HUES64 (cell line): ENCODE results near the gene NRIP3.
"Not testable (repeated sequence)": the region's sequence is repeated elsewhere in the genome, so short reads cannot be mapped to it uniquely, and the experiment has no call there.

ENCODE experiments used
- H3K27ac ChIP-seq: 2 replicates; pipeline ENCODE4 v1.7.0; 2013; ENCODE audit warnings: low read depth, low read length, inconsistent platforms
- H3K27me3 ChIP-seq: 2 replicates; pipeline ENCODE4 v1.6.1; 2013; ENCODE audit warnings: mild to moderate bottlenecking, low read length; ENCODE audit not compliant: insufficient read depth
- H3K36me3 ChIP-seq: 2 replicates; pipeline ENCODE4 v1.6.1; 2013; ENCODE audit warnings: mild to moderate bottlenecking, low read length; ENCODE audit not compliant: insufficient read depth
- H3K4me1 ChIP-seq: 2 replicates; pipeline ENCODE4 v1.6.1; 2013; ENCODE audit warnings: mild to moderate bottlenecking, low read length, moderate library complexity; ENCODE audit not compliant: insufficient read depth
- H3K4me3 ChIP-seq: 2 replicates; pipeline ENCODE4 v1.5.1; 2013; ENCODE audit warnings: mild to moderate bottlenecking, low read length, moderate library complexity
- H3K9ac ChIP-seq: 2 replicates; pipeline ENCODE4 v1.6.1; 2013; ENCODE audit warnings: mild to moderate bottlenecking, low read depth, low read length
- H3K9me3 ChIP-seq: 2 replicates; pipeline ENCODE4 v1.6.1; 2013; ENCODE audit warnings: low read depth, low read length; ENCODE audit not compliant: insufficient read depth
- WGBS: fragments of 150-250, 120-280 bp; methylation state at CpG from one replicate; pipeline ENCODE4 v1.1.7; 2013; ENCODE audit warnings: missing lambda C conversion rate; 5-methylcytosine and 5-hydroxymethylcytosine counted together

The NRIP3 gene

GRCh38 chr11:8942518-8943066 lies 61.2 kb downstream of the NRIP3 start, which contains the start of gene ASCL3:
TSS of gene ASCL3 (minus strand) at chr11:8943016. CDS start at chr11:8938161, 4,855 bp downstream.
- Histone ChIP-seq H3K9me3 (no peaks in the 10 kb centered on the region), H3K4me1 (no peaks in the 10 kb centered on the region), H3K27ac (no peak within 1 kb of the TSS), H3K4me3 (no peak within 1 kb of the TSS), H3K27me3 (no peaks in the 10 kb centered on the region), H3K36me3 (peaks cover 3% of the 10 kb centered on the region; the same call in 1 of the 2 replicates), H3K9ac (no peak within 1 kb of the TSS)
- WGBS, result 95% methylated on average over 3 of the region's 5 CpGs

GRCh38 chr11:8941341-8942103 lies 62.3 kb downstream of the NRIP3 start:
- 91% methylated on average over 7 of the region's 8 CpGs for WGBS
- H3K36me3 ChIP-seq, result no peaks in the 10 kb centered on the region
- no peak overlapping the region for H3K9ac ChIP-seq
- no peak overlapping the region for H3K4me3 ChIP-seq
- H3K27me3 ChIP-seq, result no peaks in the 10 kb centered on the region
- H3K4me1 ChIP-seq, result no peaks in the 10 kb centered on the region
- H3K9me3 ChIP-seq, result no peaks in the 10 kb centered on the region
- H3K27ac ChIP-seq, result no peak overlapping the region

- Histone ChIP-seq H3K4me3 (no peak overlapping the region), H3K4me1 (peaks cover 11% of the 10 kb centered on the region; the same call in 1 of the 2 replicates), H3K27ac (no peak overlapping the region), H3K9ac (no peak overlapping the region), H3K27me3 (no peaks in the 10 kb centered on the region), H3K9me3 (no peaks in the 10 kb centered on the region), H3K36me3 (no peaks in the 10 kb centered on the region)
- 86% methylated on average over 14 of the region's 14 CpGs for WGBS
Measured at GRCh38 chr11:8937659-8938058, 66.1 kb downstream of the NRIP3 start.

GRCh38 chr11:8937159-8937558 lies 66.6 kb downstream of the NRIP3 start:
- no peak overlapping the region for H3K27ac ChIP-seq
- no peaks in the 10 kb centered on the region for H3K27me3 ChIP-seq
- H3K9ac ChIP-seq, result no peak overlapping the region
- no peak overlapping the region for H3K4me3 ChIP-seq
- peaks cover 15% of the 10 kb centered on the region; the same call in 1 of the 2 replicates for H3K4me1 ChIP-seq
- 94% methylated on average over 10 of the region's 10 CpGs for WGBS
- no peaks in the 10 kb centered on the region for H3K9me3 ChIP-seq
- no peaks in the 10 kb centered on the region for H3K36me3 ChIP-seq

GRCh38 chr11:8935789-8936188 lies 68.0 kb downstream of the NRIP3 start:
- not testable (repeated sequence) for H3K36me3 ChIP-seq, H3K4me3 ChIP-seq, H3K27me3 ChIP-seq, H3K27ac ChIP-seq, H3K9me3 ChIP-seq, H3K9ac ChIP-seq
- 100% methylated on average over 1 of the region's 2 CpGs for WGBS
- peaks cover 15% of the 10 kb centered on the region; the same call in 1 of the 2 replicates for H3K4me1 ChIP-seq

- no peaks in the 10 kb centered on the region for H3K9me3 ChIP-seq
- H3K27ac ChIP-seq, result no peak overlapping the region
- WGBS, result 42% methylated on average over 14 of the region's 14 CpGs
- H3K36me3 ChIP-seq, result no peaks in the 10 kb centered on the region
- H3K9ac ChIP-seq, result no peak overlapping the region
- H3K4me3 ChIP-seq, result no peak overlapping the region
- peaks cover 15% of the 10 kb centered on the region; the same call in 1 of the 2 replicates for H3K4me1 ChIP-seq
- no peaks in the 10 kb centered on the region for H3K27me3 ChIP-seq
Measured at GRCh38 chr11:8934742-8935488, 68.9 kb downstream of the NRIP3 start.

GRCh38 chr11:8933931-8934330 lies 69.9 kb downstream of the NRIP3 start:
- Histone ChIP-seq H3K27ac (no peak overlapping the region), H3K4me3 (no peak overlapping the region), H3K4me1 (peaks cover 15% of the 10 kb centered on the region; the same call in 1 of the 2 replicates), H3K9me3 (no peaks in the 10 kb centered on the region), H3K27me3 (no peaks in the 10 kb centered on the region), H3K36me3 (no peaks in the 10 kb centered on the region), H3K9ac (no peak overlapping the region)
- WGBS, result 90% methylated on average over 6 of the region's 6 CpGs

- Histone ChIP-seq H3K9ac (no peak within 1 kb of the TSS), H3K27me3 (no peaks in the 10 kb centered on the region), H3K9me3 (no peaks in the 10 kb centered on the region), H3K4me1 (peaks cover 15% of the 10 kb centered on the region; the same call in 1 of the 2 replicates), H3K36me3 (no peaks in the 10 kb centered on the region), H3K4me3 (no peak within 1 kb of the TSS), H3K27ac (no peak within 1 kb of the TSS)
- 58% methylated on average over 12 of the region's 12 CpGs for WGBS
Measured at GRCh38 chr11:8932564-8933180, 71.1 kb downstream of the NRIP3 start, which contains the start of gene C11orf16. TSS of gene C11orf16 (minus strand) at chr11:8932947. CDS start at chr11:8932308, 639 bp downstream.
